Amygdala (tissue), 56 donors: ENCODE results near the gene GRM5.
A peak's percentile ranks its signal among the peaks of the same experiment; 100 is the strongest.
"Not testable (repeated sequence)": the region's sequence is repeated elsewhere in the genome, so short reads cannot be mapped to it uniquely, and the experiment has no call there.

Experiments used
- DNase-seq, 56 donors: peaks; one replicate each; lab custom pipeline; 2025; lab: John Stamatoyannopoulos, UW

The GRM5 gene

GRCh38 chr11:88978992-88979391 lies 86.8 kb downstream of the GRM5 start:
- not testable (repeated sequence) for DNase-seq

DNA sequence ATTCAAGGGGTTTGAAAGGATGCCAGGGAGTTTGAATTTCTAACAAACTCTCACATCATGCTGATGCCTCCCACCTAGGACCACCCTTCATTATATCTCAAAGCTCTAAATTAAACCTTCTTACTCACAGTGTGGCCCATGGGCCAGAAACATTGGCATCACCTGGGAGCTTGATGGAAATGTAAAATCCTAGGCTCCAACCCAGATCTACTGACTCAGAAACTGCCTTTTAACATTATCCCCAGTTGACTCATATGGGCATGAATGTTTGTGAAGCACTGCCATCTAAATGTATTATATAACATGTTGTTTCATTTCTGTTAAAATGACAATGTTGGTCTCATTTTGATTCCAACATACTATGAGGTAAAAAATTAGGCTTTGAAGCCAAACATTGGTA lies 90.3 kb downstream of the GRM5 start:
- DNase-seq, result not testable (repeated sequence)

DNA sequence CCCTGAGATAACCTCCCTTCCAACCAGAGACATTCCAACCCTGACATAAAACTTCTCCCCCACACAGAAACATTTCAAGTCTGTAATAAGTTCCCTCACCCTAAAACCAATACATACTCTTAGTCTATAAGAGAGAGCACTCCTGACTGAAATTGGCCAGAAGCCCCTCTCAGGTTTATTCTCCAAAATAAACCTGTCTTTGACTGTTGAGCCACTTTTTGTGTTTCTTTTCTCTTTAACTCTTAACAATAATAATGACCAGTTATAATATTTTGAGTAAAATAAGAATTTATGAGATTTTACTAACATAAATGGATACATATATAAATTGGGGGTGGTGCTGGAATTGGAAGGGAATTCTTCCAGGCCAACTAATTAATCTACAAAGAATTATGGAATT lies 93.6 kb downstream of the GRM5 start:
- no peak for DNase-seq

- DNase-seq, result not testable (repeated sequence)
These were observed 104.2 kb downstream of the GRM5 start for GRCh38 chr11:88961621-88962020.

DNA sequence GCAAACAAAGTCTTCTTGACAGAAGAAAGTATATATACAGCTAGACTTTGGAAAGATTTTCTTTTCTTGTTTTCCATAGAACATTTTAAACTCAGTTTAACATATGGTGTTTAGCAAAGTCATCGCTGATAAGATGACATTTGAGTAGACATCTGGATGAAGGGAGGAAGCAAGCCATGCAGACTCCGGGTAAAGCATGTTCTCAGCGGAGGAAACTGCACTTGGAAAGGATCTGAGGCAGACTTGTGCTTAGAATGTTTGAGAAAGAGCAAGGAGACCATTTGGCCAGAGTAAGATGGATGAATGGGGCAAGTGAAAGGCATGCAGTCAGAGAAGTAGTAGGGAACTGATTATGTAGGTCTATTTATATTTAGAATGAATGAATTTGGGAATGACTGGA lies 105.9 kb downstream of the GRM5 start:
- peak in 1 of 56 donors; percentile 0 for DNase-seq

- DNase-seq, result no peak
These were observed 114.8 kb downstream of the GRM5 start for GRCh38 chr11:88950975-88951374.

DNA sequence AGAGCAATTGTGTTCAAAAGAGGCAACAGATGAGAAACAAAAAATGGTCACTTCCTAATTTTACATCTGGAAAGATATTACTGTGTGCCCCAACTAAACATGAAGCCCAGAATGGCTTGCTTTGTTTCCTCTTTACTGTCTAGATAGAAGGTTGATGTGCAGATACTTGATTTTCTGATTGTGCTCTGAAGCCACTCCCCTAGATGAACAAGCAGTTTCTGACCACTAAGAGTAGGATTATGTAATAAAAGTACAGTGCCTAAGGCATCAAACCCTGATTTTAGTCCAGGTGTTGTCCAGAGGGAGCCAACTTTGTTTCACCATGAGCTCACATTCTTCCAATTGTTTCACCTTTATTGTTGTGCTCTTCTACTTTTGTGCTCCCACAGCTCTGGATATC lies 116.9 kb downstream of the GRM5 start:
- not testable (repeated sequence) for DNase-seq

- not testable (repeated sequence) for DNase-seq
These were observed 117.8 kb downstream of the GRM5 start for GRCh38 chr11:88947843-88948572.

DNA sequence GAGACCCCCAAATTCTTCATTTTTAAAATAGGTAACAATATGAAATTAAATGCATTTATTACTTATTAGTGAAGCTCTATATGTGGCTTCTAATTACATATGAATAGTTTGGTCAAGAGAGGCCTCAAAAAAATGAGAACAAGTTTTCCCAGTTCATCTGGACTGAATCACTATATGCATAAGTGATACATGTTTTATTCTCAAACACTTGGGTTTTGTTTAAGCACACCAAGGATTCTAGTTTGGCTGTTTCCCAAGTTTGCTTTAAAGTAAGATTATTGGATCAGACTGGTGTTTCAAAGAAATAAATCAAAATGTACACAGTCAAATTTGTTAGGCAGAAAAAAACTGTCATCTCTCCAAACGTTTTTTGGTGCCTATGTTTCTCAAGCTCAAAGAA lies 136.1 kb downstream of the GRM5 start:
- DNase-seq, result not testable (repeated sequence)

DNA sequence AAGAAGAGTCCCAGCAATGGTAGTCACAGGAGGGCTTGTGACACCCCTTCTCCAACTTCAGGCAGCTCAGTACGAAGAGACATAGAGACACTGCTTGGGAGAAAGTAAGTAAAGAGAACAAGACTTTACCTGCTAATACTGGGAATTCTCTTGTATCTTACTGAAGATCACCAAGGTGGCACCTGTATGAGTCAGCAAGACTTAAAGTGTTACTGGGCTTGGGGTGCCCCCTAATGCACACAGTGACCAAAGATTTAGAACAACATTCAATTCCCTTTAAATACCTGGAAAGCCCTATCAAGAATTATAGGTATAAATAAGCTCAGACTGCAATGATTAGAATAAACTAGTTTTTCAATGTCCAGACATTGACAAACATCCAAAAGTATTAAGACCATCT lies 148.7 kb downstream of the GRM5 start:
- DNase-seq, result not testable (repeated sequence)

DNA sequence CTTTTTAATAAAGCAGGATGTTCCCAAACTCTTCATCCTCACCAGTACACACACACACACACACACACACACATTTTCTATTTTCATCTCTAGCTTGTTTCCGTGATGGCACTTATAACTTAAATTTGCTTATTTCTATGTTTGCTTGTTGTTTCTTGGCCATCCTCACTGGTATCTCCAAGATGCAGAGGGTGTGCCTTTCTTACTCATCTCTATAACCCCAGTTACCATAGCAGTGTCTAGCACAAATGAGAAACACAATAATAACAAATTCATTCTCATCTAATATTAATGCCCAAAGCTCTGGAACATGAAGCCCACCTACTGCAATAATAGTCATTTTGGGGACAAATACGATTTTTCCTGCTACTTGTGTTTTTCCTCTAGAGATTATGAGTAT lies 156.3 kb downstream of the GRM5 start:
- DNase-seq, result no peak

GRCh38 chr11:88901436-88901835 lies 164.3 kb downstream of the GRM5 start:
- not testable (repeated sequence) for DNase-seq

GRCh38 chr11:88888855-88889254 lies 176.9 kb downstream of the GRM5 start:
- DNase-seq, result not testable (repeated sequence)

DNA sequence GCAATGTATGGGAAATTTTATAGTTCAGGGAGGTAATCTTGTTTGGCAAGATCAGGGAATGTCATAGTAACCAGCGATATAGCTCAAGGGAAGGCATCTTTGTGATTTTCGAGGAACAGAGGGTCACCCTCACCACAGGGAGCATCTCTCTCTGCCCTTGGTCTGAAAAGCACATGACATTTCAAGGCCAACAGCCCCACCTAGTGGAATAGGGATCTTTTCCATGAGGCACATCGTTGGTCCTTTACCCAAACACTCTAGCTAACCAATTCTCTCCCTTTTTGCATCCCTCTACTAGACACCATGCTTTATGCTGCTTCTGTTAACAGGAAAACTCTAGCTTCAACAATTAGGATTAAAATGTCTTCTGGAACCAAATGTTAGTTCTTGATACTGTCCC lies 179.0 kb downstream of the GRM5 start:
- DNase-seq, result no peak

DNA sequence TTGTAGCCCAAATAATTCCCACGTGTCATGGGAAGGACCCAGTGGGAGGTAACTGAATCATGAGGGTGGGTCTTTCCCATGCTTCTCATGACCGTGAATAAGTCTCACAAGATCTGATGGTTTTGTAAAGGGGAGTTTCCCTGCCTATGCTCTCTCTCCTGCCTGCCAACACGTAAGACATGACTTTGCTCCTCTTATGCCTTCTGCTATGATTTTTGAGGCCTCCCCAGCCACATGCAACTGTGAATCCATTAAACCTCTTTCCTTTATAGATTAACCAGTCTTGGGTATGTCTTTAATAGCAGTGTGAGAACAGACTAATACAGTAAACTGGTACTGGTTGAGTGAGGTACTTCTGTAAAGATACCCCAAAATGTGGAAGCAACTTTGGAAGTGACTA lies 183.0 kb downstream of the GRM5 start:
- DNase-seq, result not testable (repeated sequence)

- DNase-seq, result no peak
These were observed 204.2 kb downstream of the GRM5 start for GRCh38 chr11:88861618-88862017.

- DNase-seq, result peak in 26 of 56 donors; percentile 1 to 65 (median 6)
These were observed 205.4 kb downstream of the GRM5 start for GRCh38 chr11:88860431-88860830.

- DNase-seq, result not testable (repeated sequence)
These were observed 211.8 kb downstream of the GRM5 start for GRCh38 chr11:88853963-88854362.

GRCh38 chr11:88851547-88851946 lies 214.2 kb downstream of the GRM5 start:
- DNase-seq, result not testable (repeated sequence)

DNA sequence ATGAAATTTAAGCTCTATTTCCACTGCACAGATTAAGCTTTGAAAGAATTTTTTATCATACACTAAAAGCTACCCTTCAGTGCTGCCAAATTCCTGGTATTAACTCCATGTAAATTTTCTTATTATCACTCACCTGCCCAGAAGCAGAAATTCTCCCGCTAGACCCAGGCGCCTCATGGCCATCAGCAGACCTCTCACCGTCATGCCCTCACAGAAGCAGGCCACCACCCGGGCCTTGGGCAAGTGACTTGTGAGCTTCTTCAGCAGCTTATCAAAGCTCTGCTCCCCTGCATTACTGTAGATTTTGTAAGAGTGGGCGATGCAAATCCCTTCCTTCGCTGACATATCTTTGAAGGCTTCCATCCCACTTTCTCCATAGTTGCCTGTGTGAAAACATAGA lies 216.0 kb downstream of the GRM5 start:
- not testable (repeated sequence) for DNase-seq

DNA sequence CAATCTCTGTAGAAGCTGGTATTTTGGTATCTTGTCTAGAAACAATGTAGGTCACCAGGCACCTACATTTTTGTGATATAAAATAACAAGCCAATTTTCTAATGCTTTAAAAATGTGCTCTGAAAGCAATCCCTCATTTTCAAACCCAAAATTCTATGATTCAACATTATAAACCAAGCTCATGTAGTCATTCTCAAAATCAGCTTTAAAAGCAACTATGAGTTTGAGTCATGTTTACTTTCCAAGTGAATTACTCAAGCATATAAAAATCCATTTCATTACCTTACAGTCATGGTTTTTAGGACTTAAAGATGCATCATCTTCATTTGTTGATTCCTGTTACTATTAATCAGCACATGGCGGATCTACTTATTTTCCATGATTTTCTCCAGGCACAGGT lies 216.4 kb downstream of the GRM5 start:
- no peak for DNase-seq

- DNase-seq, result not testable (repeated sequence)
These were observed 219.5 kb downstream of the GRM5 start for GRCh38 chr11:88846266-88846665.

DNA sequence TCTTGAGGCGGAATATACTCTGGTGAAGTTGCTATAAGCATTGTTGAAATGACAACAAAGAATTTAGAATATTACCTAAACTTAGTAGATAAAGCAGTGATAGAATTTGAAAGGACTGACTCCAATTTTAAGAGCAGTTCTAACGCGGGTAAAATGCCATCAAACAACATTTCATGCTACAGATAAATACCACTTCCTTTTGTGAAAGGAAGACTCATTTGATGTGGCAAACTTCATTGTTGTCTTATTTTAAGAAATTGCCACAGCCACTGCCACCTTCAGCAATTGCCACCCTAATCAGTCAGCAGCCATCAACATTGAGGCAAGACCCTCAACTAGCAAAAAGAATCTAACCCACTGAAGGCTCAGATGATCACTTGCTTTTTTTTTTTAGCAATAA lies 220.8 kb downstream of the GRM5 start:
- not testable (repeated sequence) for DNase-seq
